Endothelial cell of umbilical vein (primary cell): ENCODE results near the gene SHISA7.

Source experiments
- EZH2 ChIP-seq: IDR thresholded peaks from 2 replicates; pipeline ENCODE4 v1.6.1; 2012; ENCODE audit warnings: borderline replicate concordance, low read depth, mild to moderate bottlenecking, moderate library complexity, low read length, inconsistent platforms; ENCODE audit not compliant: severe bottlenecking
- JUN ChIP-seq: IDR thresholded peaks from 2 replicates; pipeline ENCODE4 v1.6.1; 2011; ENCODE audit warnings: borderline replicate concordance, low read depth; ENCODE audit not compliant: insufficient read length, insufficient read depth
- MYC ChIP-seq: IDR thresholded peaks from one replicate; pipeline ENCODE4 v1.6.1; 2011; ENCODE audit warnings: mild to moderate bottlenecking, low read depth, low read length
- POLR2A ChIP-seq: IDR thresholded peaks from 2 replicates; pipeline ENCODE4 v1.6.1; 2012; ENCODE audit warnings: low read depth, mild to moderate bottlenecking, control low read depth, low read length
- TF ChIP-seq, protein P1 (sequence below), 2 donors: IDR thresholded peaks; 1 replicate in 1 of 2; 2 replicates in 1 of 2; pipeline ENCODE4 v1.5.1; 2011; ENCODE audit warnings: low read length in 2 of 2, mild to moderate bottlenecking in 2 of 2, moderate library complexity in 2 of 2, control low read depth in 1 of 2, inconsistent platforms in 1 of 2, low read depth in 1 of 2; ENCODE audit not compliant: insufficient read depth in 1 of 2; ENCODE audit errors: extremely low read depth in 1 of 2
- TF ChIP-seq, protein P2 (sequence below): IDR thresholded peaks from 2 replicates; pipeline ENCODE4 v1.6.1; 2011; ENCODE audit not compliant: insufficient read depth, insufficient read length

- TF ChIP-seq, protein P1, sequence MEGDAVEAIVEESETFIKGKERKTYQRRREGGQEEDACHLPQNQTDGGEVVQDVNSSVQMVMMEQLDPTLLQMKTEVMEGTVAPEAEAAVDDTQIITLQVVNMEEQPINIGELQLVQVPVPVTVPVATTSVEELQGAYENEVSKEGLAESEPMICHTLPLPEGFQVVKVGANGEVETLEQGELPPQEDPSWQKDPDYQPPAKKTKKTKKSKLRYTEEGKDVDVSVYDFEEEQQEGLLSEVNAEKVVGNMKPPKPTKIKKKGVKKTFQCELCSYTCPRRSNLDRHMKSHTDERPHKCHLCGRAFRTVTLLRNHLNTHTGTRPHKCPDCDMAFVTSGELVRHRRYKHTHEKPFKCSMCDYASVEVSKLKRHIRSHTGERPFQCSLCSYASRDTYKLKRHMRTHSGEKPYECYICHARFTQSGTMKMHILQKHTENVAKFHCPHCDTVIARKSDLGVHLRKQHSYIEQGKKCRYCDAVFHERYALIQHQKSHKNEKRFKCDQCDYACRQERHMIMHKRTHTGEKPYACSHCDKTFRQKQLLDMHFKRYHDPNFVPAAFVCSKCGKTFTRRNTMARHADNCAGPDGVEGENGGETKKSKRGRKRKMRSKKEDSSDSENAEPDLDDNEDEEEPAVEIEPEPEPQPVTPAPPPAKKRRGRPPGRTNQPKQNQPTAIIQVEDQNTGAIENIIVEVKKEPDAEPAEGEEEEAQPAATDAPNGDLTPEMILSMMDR (IDR thresholded peaks at IDR 0.05; ENCODE audit: extremely low read depth in 1 of 2, insufficient read depth in 1 of 2, low read depth in 1 of 2, low read length in 2 of 2), result no peak
- no peak for TF ChIP-seq POLR2A
- no peak for TF ChIP-seq JUN
- TF ChIP-seq EZH2, result no peak
- TF ChIP-seq MYC, result no peak
- TF ChIP-seq, protein P2, sequence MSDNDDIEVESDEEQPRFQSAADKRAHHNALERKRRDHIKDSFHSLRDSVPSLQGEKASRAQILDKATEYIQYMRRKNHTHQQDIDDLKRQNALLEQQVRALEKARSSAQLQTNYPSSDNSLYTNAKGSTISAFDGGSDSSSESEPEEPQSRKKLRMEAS, result no peak
Measured at GRCh38 chr19:55384920-55385723, 58.0 kb downstream of the SHISA7 start.
